SK-N-SH treated with all-trans-retinoic acid at 6 μM for 48 hours (cell line): ENCODE data around the gene RTL10.

Source experiments
- ATAC-seq: fragments of 200-7000 bp; cut with Tn5 transposase; 3 replicates; pipeline ENCODE4 v1.9.1; 2020; ENCODE audit warnings: mild to moderate bottlenecking, moderate library complexity
- ARNTL ChIP-seq: fragments of 450-650 bp; formaldehyde crosslinking; IDR thresholded peaks from 2 replicates; pipeline ENCODE4 v1.5.0; 2020; ENCODE audit warnings: low read depth, mild to moderate bottlenecking, moderate library complexity, borderline replicate concordance
- BACH2 ChIP-seq: fragments of 250-450 bp; sonication (Bioruptor Pico); IDR thresholded peaks from 2 replicates; pipeline ENCODE4 v1.9.0; 2021; ENCODE audit warnings: mild to moderate bottlenecking, borderline replicate concordance
- CSDC2 ChIP-seq: fragments of 250-450 bp; sonication (Bioruptor Pico); IDR thresholded peaks from 2 replicates; pipeline ENCODE4 v1.5.0; 2020; ENCODE audit warnings: mild to moderate bottlenecking, moderate library complexity
- ISL1 ChIP-seq: fragments of 250-450 bp; sonication (Bioruptor Pico); IDR thresholded peaks from 2 replicates; pipeline ENCODE4 v2.1.2; 2022; ENCODE audit warnings: mild to moderate bottlenecking, moderate library complexity
- OSR1 ChIP-seq: fragments of 250-450 bp; sonication (Bioruptor Pico); IDR thresholded peaks from 2 replicates; pipeline ENCODE4 v1.8.0; 2022; ENCODE audit warnings: moderate library complexity, mild to moderate bottlenecking, inconsistent platforms
- PPARA ChIP-seq: fragments of 250-450 bp; sonication (Bioruptor Pico); IDR thresholded peaks from 2 replicates; pipeline ENCODE4 v1.5.0; 2020; ENCODE audit warnings: mild to moderate bottlenecking, borderline replicate concordance
- RARB ChIP-seq: fragments of 250-450 bp; sonication (Bioruptor Pico); IDR thresholded peaks from 2 replicates; pipeline ENCODE4 v1.8.0; 2021; ENCODE audit warnings: mild to moderate bottlenecking, moderate library complexity
- SNAI2 ChIP-seq: fragments of 250-450 bp; sonication (Bioruptor Pico); IDR thresholded peaks from 2 replicates; pipeline ENCODE4 v1.5.0; 2020; ENCODE audit warnings: mild to moderate bottlenecking, moderate library complexity
- TCF4 ChIP-seq: fragments of 250-450 bp; sonication (Bioruptor Pico); IDR thresholded peaks from 2 replicates; pipeline ENCODE4 v1.8.0; 2021; ENCODE audit warnings: mild to moderate bottlenecking, moderate library complexity, borderline replicate concordance
- TOX ChIP-seq: fragments of 250-450 bp; sonication (Bioruptor Pico); IDR thresholded peaks from 2 replicates; pipeline ENCODE4 v1.8.0; 2021; ENCODE audit warnings: mild to moderate bottlenecking, moderate library complexity, borderline replicate concordance
- ZC3H10 ChIP-seq: fragments of 250-450 bp; sonication (Bioruptor Pico); IDR thresholded peaks from 2 replicates; pipeline ENCODE4 v1.5.1; 2021; ENCODE audit warnings: mild to moderate bottlenecking, moderate library complexity
- ZFP3 ChIP-seq: fragments of 250-450 bp; sonication (Bioruptor Pico); IDR thresholded peaks from 2 replicates; pipeline ENCODE4 v1.5.0; 2020; ENCODE audit warnings: mild to moderate bottlenecking, moderate library complexity
- ZFP30 ChIP-seq: fragments of 450-650 bp; formaldehyde crosslinking; IDR thresholded peaks from 2 replicates; pipeline ENCODE4 v1.5.0; 2022; ENCODE audit warnings: mild to moderate bottlenecking, moderate library complexity
- ZNF565 ChIP-seq: fragments of 450-650 bp; formaldehyde crosslinking; conservative IDR thresholded peaks from 2 replicates; pipeline ENCODE4 v1.5.0; 2020; ENCODE audit warnings: low read depth, mild to moderate bottlenecking, moderate library complexity
- ZNF70 ChIP-seq: fragments of 450-650 bp; formaldehyde crosslinking; IDR thresholded peaks from 2 replicates; pipeline ENCODE4 v1.5.0; 2020; ENCODE audit warnings: mild to moderate bottlenecking, moderate library complexity
- ZNF8 ChIP-seq: fragments of 450-650 bp; formaldehyde crosslinking; IDR thresholded peaks from 2 replicates; pipeline ENCODE4 v1.5.0; 2020; ENCODE audit warnings: mild to moderate bottlenecking, moderate library complexity
- TF ChIP-seq, protein P1 (sequence below): fragments of 250-450 bp; sonication (Bioruptor Pico); IDR thresholded peaks from 2 replicates; pipeline ENCODE4 v1.8.0; 2020; ENCODE audit warnings: mild to moderate bottlenecking, moderate library complexity, borderline replicate concordance
- TF ChIP-seq, protein P2 (sequence below): fragments of 250-450 bp; sonication (Bioruptor Pico); IDR thresholded peaks from 2 replicates; pipeline ENCODE4 v1.5.1; 2021; ENCODE audit warnings: mild to moderate bottlenecking, moderate library complexity
- TF ChIP-seq, protein P3 (sequence below): fragments of 250-450 bp; sonication (Bioruptor Pico); IDR thresholded peaks from 2 replicates; pipeline ENCODE4 v1.8.0; 2021; ENCODE audit warnings: low read depth, mild to moderate bottlenecking, moderate library complexity, borderline replicate concordance
- TF ChIP-seq, protein P4 (sequence below): fragments of 250-450 bp; sonication (Bioruptor Pico); IDR thresholded peaks from 2 replicates; pipeline ENCODE4 v1.5.0; 2020; ENCODE audit warnings: mild to moderate bottlenecking, moderate library complexity
- TF ChIP-seq, protein P5 (sequence below): fragments of 250-450 bp; sonication (Bioruptor Pico); IDR thresholded peaks from 2 replicates; pipeline ENCODE4 v1.5.1; 2020; ENCODE audit warnings: low read depth, mild to moderate bottlenecking, moderate library complexity

The RTL10 gene

DNA sequence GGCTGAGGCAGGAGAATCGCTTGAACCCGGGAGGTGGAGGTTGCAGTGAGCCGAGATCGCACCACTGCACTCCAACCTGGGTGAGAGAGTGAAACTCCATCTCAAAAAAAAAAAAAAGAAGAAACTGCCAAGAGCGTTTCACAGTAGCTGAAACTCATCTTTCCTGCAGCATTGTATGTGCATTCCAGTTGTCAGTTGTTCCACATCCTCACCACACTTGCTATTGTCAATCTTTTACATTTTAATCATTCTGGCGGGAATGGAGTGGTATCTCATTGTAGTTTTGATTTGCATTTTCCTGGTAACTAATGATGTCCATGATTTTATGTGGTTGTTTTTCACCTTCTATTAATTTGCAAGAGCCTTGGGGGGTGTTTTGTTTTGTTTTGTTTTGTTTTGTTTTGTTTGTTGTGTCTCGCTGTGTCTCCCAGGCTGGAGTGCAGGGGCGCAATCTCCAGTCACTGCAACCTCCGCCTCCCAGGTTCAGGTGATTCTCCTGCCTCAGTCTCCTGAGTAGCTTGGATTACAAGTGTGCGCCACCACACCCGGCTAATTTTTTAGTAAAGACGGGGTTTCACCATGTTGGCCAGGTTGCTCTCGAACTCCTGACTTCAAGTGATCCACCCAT, 8.1 kb upstream of the RTL10 start (continued):
- TF ChIP-seq, protein P1, sequence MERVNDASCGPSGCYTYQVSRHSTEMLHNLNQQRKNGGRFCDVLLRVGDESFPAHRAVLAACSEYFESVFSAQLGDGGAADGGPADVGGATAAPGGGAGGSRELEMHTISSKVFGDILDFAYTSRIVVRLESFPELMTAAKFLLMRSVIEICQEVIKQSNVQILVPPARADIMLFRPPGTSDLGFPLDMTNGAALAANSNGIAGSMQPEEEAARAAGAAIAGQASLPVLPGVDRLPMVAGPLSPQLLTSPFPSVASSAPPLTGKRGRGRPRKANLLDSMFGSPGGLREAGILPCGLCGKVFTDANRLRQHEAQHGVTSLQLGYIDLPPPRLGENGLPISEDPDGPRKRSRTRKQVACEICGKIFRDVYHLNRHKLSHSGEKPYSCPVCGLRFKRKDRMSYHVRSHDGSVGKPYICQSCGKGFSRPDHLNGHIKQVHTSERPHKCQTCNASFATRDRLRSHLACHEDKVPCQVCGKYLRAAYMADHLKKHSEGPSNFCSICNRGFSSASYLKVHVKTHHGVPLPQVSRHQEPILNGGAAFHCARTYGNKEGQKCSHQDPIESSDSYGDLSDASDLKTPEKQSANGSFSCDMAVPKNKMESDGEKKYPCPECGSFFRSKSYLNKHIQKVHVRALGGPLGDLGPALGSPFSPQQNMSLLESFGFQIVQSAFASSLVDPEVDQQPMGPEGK (CRISPR knock-in tag): no peak
- TF ChIP-seq, protein P2, sequence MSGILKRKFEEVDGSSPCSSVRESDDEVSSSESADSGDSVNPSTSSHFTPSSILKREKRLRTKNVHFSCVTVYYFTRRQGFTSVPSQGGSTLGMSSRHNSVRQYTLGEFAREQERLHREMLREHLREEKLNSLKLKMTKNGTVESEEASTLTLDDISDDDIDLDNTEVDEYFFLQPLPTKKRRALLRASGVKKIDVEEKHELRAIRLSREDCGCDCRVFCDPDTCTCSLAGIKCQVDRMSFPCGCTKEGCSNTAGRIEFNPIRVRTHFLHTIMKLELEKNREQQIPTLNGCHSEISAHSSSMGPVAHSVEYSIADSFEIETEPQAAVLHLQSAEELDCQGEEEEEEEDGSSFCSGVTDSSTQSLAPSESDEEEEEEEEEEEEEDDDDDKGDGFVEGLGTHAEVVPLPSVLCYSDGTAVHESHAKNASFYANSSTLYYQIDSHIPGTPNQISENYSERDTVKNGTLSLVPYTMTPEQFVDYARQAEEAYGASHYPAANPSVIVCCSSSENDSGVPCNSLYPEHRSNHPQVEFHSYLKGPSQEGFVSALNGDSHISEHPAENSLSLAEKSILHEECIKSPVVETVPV (CRISPR knock-in tag): no peak
- TF ChIP-seq, protein P3, sequence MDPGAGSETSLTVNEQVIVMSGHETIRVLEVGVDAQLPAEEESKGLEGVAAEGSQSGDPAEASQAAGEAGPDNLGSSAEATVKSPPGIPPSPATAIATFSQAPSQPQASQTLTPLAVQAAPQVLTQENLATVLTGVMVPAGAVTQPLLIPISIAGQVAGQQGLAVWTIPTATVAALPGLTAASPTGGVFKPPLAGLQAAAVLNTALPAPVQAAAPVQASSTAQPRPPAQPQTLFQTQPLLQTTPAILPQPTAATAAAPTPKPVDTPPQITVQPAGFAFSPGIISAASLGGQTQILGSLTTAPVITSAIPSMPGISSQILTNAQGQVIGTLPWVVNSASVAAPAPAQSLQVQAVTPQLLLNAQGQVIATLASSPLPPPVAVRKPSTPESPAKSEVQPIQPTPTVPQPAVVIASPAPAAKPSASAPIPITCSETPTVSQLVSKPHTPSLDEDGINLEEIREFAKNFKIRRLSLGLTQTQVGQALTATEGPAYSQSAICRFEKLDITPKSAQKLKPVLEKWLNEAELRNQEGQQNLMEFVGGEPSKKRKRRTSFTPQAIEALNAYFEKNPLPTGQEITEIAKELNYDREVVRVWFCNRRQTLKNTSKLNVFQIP (CRISPR knock-in tag): no peak

DNA sequence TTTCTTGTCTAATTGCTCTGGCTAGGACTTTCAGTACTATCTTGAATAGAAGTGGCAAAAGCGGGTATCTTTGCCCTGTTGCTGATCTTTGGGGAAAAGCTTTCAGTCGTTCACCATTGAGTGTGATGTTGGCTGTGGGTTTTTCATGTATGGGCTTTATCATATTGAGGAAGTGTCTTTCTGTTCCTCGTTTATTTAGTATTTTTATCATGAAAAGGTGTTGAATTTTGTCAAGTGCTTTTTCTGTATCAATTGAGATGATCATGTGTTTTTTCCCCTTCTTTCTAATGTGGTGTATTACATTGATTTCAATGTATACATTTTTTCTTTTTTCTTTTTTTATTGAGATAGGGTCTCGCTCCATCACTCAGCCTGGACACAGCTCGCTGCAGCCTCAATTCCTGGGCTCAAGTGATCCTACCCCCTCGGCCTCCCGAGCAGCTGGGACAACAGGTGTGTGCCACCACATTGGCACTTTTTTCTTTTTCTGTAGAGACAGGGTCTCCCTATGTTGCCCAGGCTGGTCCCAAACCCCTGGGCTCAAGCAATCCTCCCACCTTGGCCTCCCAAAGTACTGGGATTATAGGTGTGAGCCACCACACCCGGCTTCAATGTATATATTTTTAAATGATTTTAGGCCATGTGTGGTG, 5.3 kb upstream of the RTL10 start:
- TF ChIP-seq, protein P4, sequence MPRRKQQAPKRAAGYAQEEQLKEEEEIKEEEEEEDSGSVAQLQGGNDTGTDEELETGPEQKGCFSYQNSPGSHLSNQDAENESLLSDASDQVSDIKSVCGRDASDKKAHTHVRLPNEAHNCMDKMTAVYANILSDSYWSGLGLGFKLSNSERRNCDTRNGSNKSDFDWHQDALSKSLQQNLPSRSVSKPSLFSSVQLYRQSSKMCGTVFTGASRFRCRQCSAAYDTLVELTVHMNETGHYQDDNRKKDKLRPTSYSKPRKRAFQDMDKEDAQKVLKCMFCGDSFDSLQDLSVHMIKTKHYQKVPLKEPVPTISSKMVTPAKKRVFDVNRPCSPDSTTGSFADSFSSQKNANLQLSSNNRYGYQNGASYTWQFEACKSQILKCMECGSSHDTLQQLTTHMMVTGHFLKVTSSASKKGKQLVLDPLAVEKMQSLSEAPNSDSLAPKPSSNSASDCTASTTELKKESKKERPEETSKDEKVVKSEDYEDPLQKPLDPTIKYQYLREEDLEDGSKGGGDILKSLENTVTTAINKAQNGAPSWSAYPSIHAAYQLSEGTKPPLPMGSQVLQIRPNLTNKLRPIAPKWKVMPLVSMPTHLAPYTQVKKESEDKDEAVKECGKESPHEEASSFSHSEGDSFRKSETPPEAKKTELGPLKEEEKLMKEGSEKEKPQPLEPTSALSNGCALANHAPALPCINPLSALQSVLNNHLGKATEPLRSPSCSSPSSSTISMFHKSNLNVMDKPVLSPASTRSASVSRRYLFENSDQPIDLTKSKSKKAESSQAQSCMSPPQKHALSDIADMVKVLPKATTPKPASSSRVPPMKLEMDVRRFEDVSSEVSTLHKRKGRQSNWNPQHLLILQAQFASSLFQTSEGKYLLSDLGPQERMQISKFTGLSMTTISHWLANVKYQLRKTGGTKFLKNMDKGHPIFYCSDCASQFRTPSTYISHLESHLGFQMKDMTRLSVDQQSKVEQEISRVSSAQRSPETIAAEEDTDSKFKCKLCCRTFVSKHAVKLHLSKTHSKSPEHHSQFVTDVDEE (CRISPR knock-in tag): no peak
- TF ChIP-seq TCF4 (no peak), ZC3H10 (CRISPR knock-in tag) (no peak), ZFP3 (no peak), ZNF8 (CRISPR knock-in tag) (no peak), BACH2 (CRISPR knock-in tag) (no peak), RARB (CRISPR knock-in tag) (no peak), ISL1 (no peak), OSR1 (no peak), ARNTL (no peak), ZNF70 (CRISPR knock-in tag) (no peak), SNAI2 (no peak), ZNF565 (CRISPR knock-in tag) (no peak), ZFP30 (CRISPR knock-in tag) (no peak), PPARA (CRISPR knock-in tag) (no peak), TOX (CRISPR knock-in tag) (no peak), CSDC2 (CRISPR knock-in tag) (no peak)
- TF ChIP-seq, protein P5, sequence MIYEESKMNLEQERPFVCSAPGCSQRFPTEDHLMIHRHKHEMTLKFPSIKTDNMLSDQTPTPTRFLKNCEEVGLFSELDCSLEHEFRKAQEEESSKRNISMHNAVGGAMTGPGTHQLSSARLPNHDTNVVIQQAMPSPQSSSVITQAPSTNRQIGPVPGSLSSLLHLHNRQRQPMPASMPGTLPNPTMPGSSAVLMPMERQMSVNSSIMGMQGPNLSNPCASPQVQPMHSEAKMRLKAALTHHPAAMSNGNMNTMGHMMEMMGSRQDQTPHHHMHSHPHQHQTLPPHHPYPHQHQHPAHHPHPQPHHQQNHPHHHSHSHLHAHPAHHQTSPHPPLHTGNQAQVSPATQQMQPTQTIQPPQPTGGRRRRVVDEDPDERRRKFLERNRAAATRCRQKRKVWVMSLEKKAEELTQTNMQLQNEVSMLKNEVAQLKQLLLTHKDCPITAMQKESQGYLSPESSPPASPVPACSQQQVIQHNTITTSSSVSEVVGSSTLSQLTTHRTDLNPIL: no peak
- TF ChIP-seq, protein P2 (CRISPR knock-in tag): no peak
- TF ChIP-seq, protein P1 (CRISPR knock-in tag): no peak
- TF ChIP-seq, all 23 proteins: peak for 0

More for the DNA sequence above, 5.3 kb upstream of the RTL10 start:
- no peak for ATAC-seq
